ENCODE data around the gene KCNIP4.
"Not testable (repeated sequence)": the region's sequence is repeated elsewhere in the genome, so short reads cannot be mapped to it uniquely, and the experiment has no call there.

Gene KCNIP4

GRCh38 chr4:20847124-20847747, 1101.3 kb downstream of the KCNIP4 start:
- no peak for DNase-seq (ENCODE audit: low read depth)

GRCh38 chr4:20844311-20844710, 1104.3 kb downstream of the KCNIP4 start:
- no peak for DNase-seq (ENCODE audit: low read depth)

GRCh38 chr4:20840648-20841190, 1107.9 kb downstream of the KCNIP4 start:
- DNase-seq (ENCODE audit: low read depth), result no peak

GRCh38 chr4:20839957-20840356, 1108.6 kb downstream of the KCNIP4 start:
- no peak for DNase-seq (ENCODE audit: low read depth)

GRCh38 chr4:20838476-20838875, 1110.1 kb downstream of the KCNIP4 start:
- no peak for DNase-seq (ENCODE audit: low read depth)

GRCh38 chr4:20832826-20833225, 1115.7 kb downstream of the KCNIP4 start:
- no peak for DNase-seq (ENCODE audit: low read depth)

GRCh38 chr4:20831746-20832145, 1116.8 kb downstream of the KCNIP4 start:
- DNase-seq (ENCODE audit: low read depth), result no peak

- no peak for DNase-seq (ENCODE audit: low read depth)
Measured at GRCh38 chr4:20829617-20830357, 1118.8 kb downstream of the KCNIP4 start.

- no peak for DNase-seq (ENCODE audit: low read depth)
Measured at GRCh38 chr4:20825505-20825904, 1123.1 kb downstream of the KCNIP4 start.

GRCh38 chr4:20816287-20816686, 1132.3 kb downstream of the KCNIP4 start:
- DNase-seq (ENCODE audit: low read depth), result no peak

- no peak for DNase-seq (ENCODE audit: low read depth)
Measured at GRCh38 chr4:20813700-20814099, 1134.9 kb downstream of the KCNIP4 start.

GRCh38 chr4:20809812-20810211, 1138.8 kb downstream of the KCNIP4 start:
- no peak for DNase-seq (ENCODE audit: low read depth)

- no peak for DNase-seq (ENCODE audit: low read depth)
Measured at GRCh38 chr4:20805716-20806115, 1142.9 kb downstream of the KCNIP4 start.

- no peak for DNase-seq (ENCODE audit: low read depth)
Measured at GRCh38 chr4:20787940-20788665, 1160.5 kb downstream of the KCNIP4 start.

- not testable (repeated sequence) for DNase-seq (ENCODE audit: low read depth)
Measured at GRCh38 chr4:20783134-20783533, 1165.4 kb downstream of the KCNIP4 start.

GRCh38 chr4:20778896-20779295, 1169.7 kb downstream of the KCNIP4 start:
- no peak for DNase-seq (ENCODE audit: low read depth)

GRCh38 chr4:20773144-20773997, 1175.2 kb downstream of the KCNIP4 start:
- no peak for DNase-seq (ENCODE audit: low read depth)

GRCh38 chr4:20764366-20764992, 1184.1 kb downstream of the KCNIP4 start:
- no peak for DNase-seq (ENCODE audit: low read depth)

GRCh38 chr4:20761826-20762225, 1186.7 kb downstream of the KCNIP4 start:
- no peak for DNase-seq (ENCODE audit: low read depth)

GRCh38 chr4:20761382-20761781, 1187.2 kb downstream of the KCNIP4 start:
- DNase-seq (ENCODE audit: low read depth), result no peak

- no peak for DNase-seq (ENCODE audit: low read depth)
Measured at GRCh38 chr4:20760053-20760452, 1188.5 kb downstream of the KCNIP4 start.
